KOPT-K1 (cell line): ENCODE measurements around the gene ZNF511.

Experiments
- H3K27ac ChIP-seq: fragments of 200-600 bp; sonication (generic); 2 replicates; pipeline ENCODE4 v1.5.1; 2016; ENCODE audit warnings: antibody characterized with exemption, mild to moderate bottlenecking, low read depth, low read length; ENCODE audit not compliant: poor library complexity, severe bottlenecking
- H3K36me3 ChIP-seq: fragments of 200-600 bp; sonication (generic); 2 replicates; pipeline ENCODE4 v1.5.1; 2017; ENCODE audit warnings: antibody characterized with exemption, mild to moderate bottlenecking, low read length, moderate library complexity; ENCODE audit not compliant: insufficient read depth
- H3K9me3 ChIP-seq: fragments of 200-600 bp; sonication (generic); 2 replicates; pipeline ENCODE4 v1.5.1; 2017; ENCODE audit warnings: antibody characterized with exemption, low read length, mild to moderate bottlenecking; ENCODE audit not compliant: insufficient read depth, poor library complexity, severe bottlenecking

The ZNF511 gene

DNA sequence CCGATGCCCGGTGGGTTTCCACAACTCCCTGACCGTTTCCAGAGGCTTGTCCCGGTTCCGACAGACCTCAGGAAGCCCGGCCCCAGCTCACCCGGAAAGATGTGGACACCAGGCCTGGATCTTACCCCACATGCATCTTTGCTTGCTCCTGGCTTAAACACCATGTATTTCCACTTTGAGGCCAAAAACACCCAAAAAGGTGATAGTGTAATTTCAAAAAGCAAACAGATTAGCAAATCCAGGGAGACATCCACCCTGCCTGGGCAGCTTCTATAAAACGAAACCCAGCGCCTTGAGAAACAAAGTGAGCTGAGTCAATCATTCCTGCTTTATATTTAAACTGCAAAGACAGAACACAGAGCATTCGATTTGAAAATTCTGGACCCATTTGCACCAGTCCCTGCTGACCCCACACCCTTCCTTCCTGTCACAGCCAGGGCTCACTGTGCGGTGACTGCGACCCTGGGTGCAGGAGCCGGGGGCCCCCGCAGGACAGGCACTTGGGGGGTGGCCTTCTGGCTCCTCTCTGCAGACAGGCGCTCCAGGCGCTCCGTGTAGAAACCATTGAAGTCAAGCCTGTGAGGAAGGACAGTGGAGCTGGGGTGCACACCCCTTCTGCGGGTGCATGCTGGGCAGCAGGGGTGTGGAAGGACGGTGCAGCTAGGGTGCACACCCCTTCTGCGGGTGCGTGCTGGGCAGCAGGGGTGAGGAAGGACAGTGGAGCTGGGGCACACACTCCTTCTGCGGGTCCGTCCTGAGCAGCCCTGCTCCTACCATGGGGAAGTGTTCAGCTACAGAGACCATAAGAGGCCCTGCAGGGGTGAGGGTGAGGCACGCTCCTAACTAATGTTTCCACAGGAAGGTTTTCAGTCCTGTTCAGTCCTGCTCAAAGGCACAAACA, 29.1 kb upstream of the ZNF511 start:
- Histone ChIP-seq H3K9me3 (no peaks in the 10 kb centered on the region), H3K27ac (no peak overlapping the region), H3K36me3 (peaks cover 65% of the 10 kb centered on the region)

- Histone ChIP-seq H3K36me3 (peaks cover 75% of the 10 kb centered on the region), H3K9me3 (no peaks in the 10 kb centered on the region), H3K27ac (no peak overlapping the region)
Measured at GRCh38 chr10:133280391-133281059, 28.2 kb upstream of the ZNF511 start.

GRCh38 chr10:133281084-133281483, 27.6 kb upstream of the ZNF511 start:
- no peak overlapping the region for H3K27ac ChIP-seq
- no peaks in the 10 kb centered on the region for H3K9me3 ChIP-seq
- peaks cover 80% of the 10 kb centered on the region for H3K36me3 ChIP-seq

GRCh38 chr10:133281628-133282372, 26.9 kb upstream of the ZNF511 start:
- H3K36me3 ChIP-seq: peaks cover 88% of the 10 kb centered on the region
- H3K9me3 ChIP-seq: no peaks in the 10 kb centered on the region
- no peak overlapping the region for H3K27ac ChIP-seq

DNA sequence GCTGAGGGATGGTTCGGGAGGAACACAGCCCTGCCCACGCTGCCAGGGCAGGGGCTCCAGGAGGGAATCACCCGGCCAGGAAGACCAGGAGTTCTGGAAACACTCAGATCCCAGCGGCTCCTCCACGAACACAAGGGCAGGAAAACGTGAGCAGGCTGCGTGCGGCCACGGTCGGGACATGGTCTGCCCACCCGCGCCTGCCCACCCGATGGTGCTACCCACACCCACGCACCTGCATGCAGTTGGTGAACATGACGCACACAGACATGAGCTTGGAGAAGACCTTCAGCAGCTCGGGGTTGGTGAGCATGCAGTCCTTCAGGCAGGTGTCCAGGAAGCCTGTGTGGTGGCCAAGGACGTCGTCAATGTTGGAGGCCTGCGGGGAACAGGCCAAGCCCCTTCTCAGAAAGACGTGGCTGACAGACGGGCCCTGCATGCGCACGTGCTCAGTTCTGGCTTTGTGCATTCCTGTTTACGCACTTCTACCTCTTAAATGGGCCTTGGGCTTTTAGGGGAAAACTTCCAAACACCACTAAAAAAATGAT, 25.8 kb upstream of the ZNF511 start:
- Histone ChIP-seq H3K27ac (no peak overlapping the region), H3K36me3 (peaks cover 96% of the 10 kb centered on the region), H3K9me3 (no peaks in the 10 kb centered on the region)

- H3K36me3 ChIP-seq: peaks cover 97% of the 10 kb centered on the region
- no peaks in the 10 kb centered on the region for H3K9me3 ChIP-seq
- H3K27ac ChIP-seq: no peak overlapping the region
Measured at GRCh38 chr10:133283931-133284330, 24.8 kb upstream of the ZNF511 start.

GRCh38 chr10:133285217-133285616, 23.5 kb upstream of the ZNF511 start:
- peaks cover 93% of the 10 kb centered on the region for H3K36me3 ChIP-seq
- no peak overlapping the region for H3K27ac ChIP-seq
- no peaks in the 10 kb centered on the region for H3K9me3 ChIP-seq

GRCh38 chr10:133286366-133286765, 22.3 kb upstream of the ZNF511 start:
- Histone ChIP-seq H3K27ac (no peak overlapping the region), H3K9me3 (no peaks in the 10 kb centered on the region), H3K36me3 (peaks cover 91% of the 10 kb centered on the region)

- H3K36me3 ChIP-seq: peaks cover 84% of the 10 kb centered on the region
- H3K9me3 ChIP-seq: no peaks in the 10 kb centered on the region
- no peak overlapping the region for H3K27ac ChIP-seq
Measured at GRCh38 chr10:133287832-133288500, 20.7 kb upstream of the ZNF511 start.

- Histone ChIP-seq H3K27ac (no peak overlapping the region), H3K36me3 (peaks cover 84% of the 10 kb centered on the region), H3K9me3 (no peaks in the 10 kb centered on the region)
Measured at GRCh38 chr10:133289761-133290160, 19.0 kb upstream of the ZNF511 start.

GRCh38 chr10:133292919-133293809, 15.6 kb upstream of the ZNF511 start:
- Histone ChIP-seq H3K27ac (no peak overlapping the region), H3K36me3 (peaks cover 86% of the 10 kb centered on the region), H3K9me3 (no peaks in the 10 kb centered on the region)

GRCh38 chr10:133293810-133294119, 14.9 kb upstream of the ZNF511 start:
- Histone ChIP-seq H3K36me3 (peaks cover 86% of the 10 kb centered on the region), H3K27ac (no peak overlapping the region), H3K9me3 (no peaks in the 10 kb centered on the region)

- Histone ChIP-seq H3K9me3 (no peaks in the 10 kb centered on the region), H3K36me3 (peaks cover 86% of the 10 kb centered on the region), H3K27ac (no peak overlapping the region)
Measured at GRCh38 chr10:133294189-133294588, 14.5 kb upstream of the ZNF511 start.
